Smooth muscle cell (in vitro differentiated cells): ENCODE results near the gene SOX6. TPM values are rescaled to one million over a fixed set of nuclear protein-coding genes. Genes with fewer than 3 reads are reported as not detected.

ENCODE experiments used
- DNase-seq: peaks from one replicate; lab custom pipeline; 2025; ENCODE audit not compliant: unreplicated experiment; lab: John Stamatoyannopoulos, UW
- H2AFZ ChIP-seq: fragments of 200-600 bp; sonication (generic); 2 replicates; pipeline ENCODE4 v1.6.0; 2016; ENCODE audit warnings: antibody characterized with exemption, low read depth, mild to moderate bottlenecking
- H3F3A ChIP-seq: fragments of 200-600 bp; sonication (generic); 2 replicates; pipeline ENCODE4 v1.6.0; 2017; ENCODE audit warnings: antibody characterized with exemption, low read depth
- H3K27ac ChIP-seq: fragments of 200-600 bp; sonication (generic); 2 replicates; pipeline ENCODE4 v1.5.1; 2016; ENCODE audit warnings: low read depth, mild to moderate bottlenecking
- H3K27me3 ChIP-seq: fragments of 200-600 bp; sonication (generic); 2 replicates; pipeline ENCODE4 v1.6.1; 2016; ENCODE audit warnings: low read depth, mild to moderate bottlenecking
- H3K36me3 ChIP-seq: fragments of 200-600 bp; sonication (generic); 2 replicates; pipeline ENCODE4 v1.5.1; 2016; ENCODE audit warnings: low read depth
- H3K4me1 ChIP-seq: fragments of 200-600 bp; sonication (generic); 2 replicates; pipeline ENCODE4 v1.5.1; 2016; ENCODE audit warnings: low read depth
- H3K4me2 ChIP-seq: fragments of 200-600 bp; sonication (generic); 2 replicates; pipeline ENCODE4 v1.6.0; 2016; ENCODE audit warnings: mild to moderate bottlenecking
- H3K4me3 ChIP-seq: fragments of 200-600 bp; sonication (generic); 2 replicates; pipeline ENCODE4 v1.5.1; 2016; ENCODE audit warnings: mild to moderate bottlenecking
- H3K79me2 ChIP-seq: fragments of 200-600 bp; sonication (generic); 2 replicates; pipeline ENCODE4 v1.6.0; 2016; ENCODE audit warnings: low read depth, mild to moderate bottlenecking
- H3K9ac ChIP-seq: fragments of 200-600 bp; sonication (generic); 2 replicates; pipeline ENCODE4 v1.6.0; 2016; ENCODE audit warnings: low read depth
- H3K9me3 ChIP-seq: fragments of 200-600 bp; sonication (generic); replicated peaks from 2 replicates; pipeline ENCODE4 v1.5.1; 2016; ENCODE audit warnings: low read depth
- H4K20me1 ChIP-seq: fragments of 200-600 bp; sonication (generic); 2 replicates; pipeline ENCODE4 v1.6.0; 2016; ENCODE audit warnings: low read depth
- CTCF ChIP-seq: fragments of 200-600 bp; sonication (generic); IDR thresholded peaks from 2 replicates; pipeline ENCODE4 v1.5.1; 2017; ENCODE audit warnings: borderline replicate concordance, mild to moderate bottlenecking, antibody characterized with exemption; ENCODE audit not compliant: insufficient read depth, poor library complexity, severe bottlenecking
- WGBS: methylation state at CpG from one replicate; pipeline ENCODE4 v1.1.7; 2016; ENCODE audit warnings: low lambda C conversion rate; 5-methylcytosine and 5-hydroxymethylcytosine counted together
- polyA plus RNA-seq: library from polyadenylated mRNA; unstranded; fragments of >200 nt; fragmentation: Nextera tagmentation; extraction: Ambion mirVana; gene quantifications from 2 replicates; pipeline ENCODE4 v1.2.1, GENCODE V29; 2016
- total RNA-seq: library from RNA; depleted of rRNA; stranded (reverse); fragments of >200 nt; gene quantifications from 2 replicates; pipeline ENCODE4 v1.2.3, GENCODE V29; 2014

Gene SOX6
- total and polyA plus RNA-seq, 2 experiments from 2014 or later, result 11.2 to 27.6 TPM

- no peaks in the 10 kb centered on the region for H3F3A ChIP-seq
- no peak overlapping the region for H2AFZ ChIP-seq
- no peaks in the 10 kb centered on the region for H3K79me2 ChIP-seq
- H3K27ac ChIP-seq, result no peak overlapping the region
- H3K9me3 ChIP-seq, result no peaks in the 10 kb centered on the region
- no peak overlapping the region for H3K9ac ChIP-seq
- no peak overlapping the region for H3K4me3 ChIP-seq
- no peaks in the 10 kb centered on the region for H3K27me3 ChIP-seq
- WGBS, result 83% methylated on average over 2 of the region's 2 CpGs
- no peak overlapping the region for H3K4me2 ChIP-seq
- DNase-seq, result no peak
- H4K20me1 ChIP-seq, result no peaks in the 10 kb centered on the region
- peaks cover 31% of the 10 kb centered on the region for H3K4me1 ChIP-seq
- no peaks in the 10 kb centered on the region for H3K36me3 ChIP-seq
- TF ChIP-seq CTCF, result no peak
Measured at GRCh38 chr11:16171882-16172281, 184.5 kb downstream of the SOX6 start.

GRCh38 chr11:16169956-16170847 lies 186.1 kb downstream of the SOX6 start:
- Histone ChIP-seq H3K36me3 (no peaks in the 10 kb centered on the region), H3K27ac (peak overlapping the region; percentile 44), H3K4me1 (peaks cover 31% of the 10 kb centered on the region), H3K9ac (no peak overlapping the region), H3F3A (no peaks in the 10 kb centered on the region), H3K4me2 (peak overlapping the region; percentile 42), H2AFZ (no peak overlapping the region), H3K27me3 (no peaks in the 10 kb centered on the region), H3K9me3 (no peaks in the 10 kb centered on the region), H3K4me3 (no peak overlapping the region), H3K79me2 (no peaks in the 10 kb centered on the region), H4K20me1 (no peaks in the 10 kb centered on the region)
- 73% methylated on average over 7 of the region's 7 CpGs for WGBS
- no peak for DNase-seq
- TF ChIP-seq CTCF, result no peak

GRCh38 chr11:16169541-16169940 lies 186.8 kb downstream of the SOX6 start:
- Histone ChIP-seq H3K9ac (no peak overlapping the region), H3K27me3 (no peaks in the 10 kb centered on the region), H3K4me2 (peak overlapping the region; percentile 42), H4K20me1 (no peaks in the 10 kb centered on the region), H2AFZ (no peak overlapping the region), H3K4me3 (no peak overlapping the region), H3F3A (no peaks in the 10 kb centered on the region), H3K36me3 (no peaks in the 10 kb centered on the region), H3K27ac (peak overlapping the region; percentile 44), H3K4me1 (peaks cover 31% of the 10 kb centered on the region), H3K9me3 (no peaks in the 10 kb centered on the region), H3K79me2 (no peaks in the 10 kb centered on the region)
- peak; percentile 33 for TF ChIP-seq CTCF
- no peak for DNase-seq
